Loucy (cell line): ENCODE measurements around the gene KLHL6.

Source experiments
- EZH2phosphoT487 ChIP-seq: fragments of 200-600 bp; IDR thresholded peaks from 2 replicates; pipeline ENCODE4 v1.6.1; 2018; ENCODE audit warnings: antibody characterized with exemption, mild to moderate bottlenecking, moderate library complexity, borderline replicate concordance
- TF ChIP-seq, protein P1 (sequence below): fragments of 200-600 bp; sonication (generic); conservative IDR thresholded peaks from 2 replicates; pipeline ENCODE4 v1.5.1; 2014; ENCODE audit warnings: mild to moderate bottlenecking, antibody characterized with exemption, low read length

DNA sequence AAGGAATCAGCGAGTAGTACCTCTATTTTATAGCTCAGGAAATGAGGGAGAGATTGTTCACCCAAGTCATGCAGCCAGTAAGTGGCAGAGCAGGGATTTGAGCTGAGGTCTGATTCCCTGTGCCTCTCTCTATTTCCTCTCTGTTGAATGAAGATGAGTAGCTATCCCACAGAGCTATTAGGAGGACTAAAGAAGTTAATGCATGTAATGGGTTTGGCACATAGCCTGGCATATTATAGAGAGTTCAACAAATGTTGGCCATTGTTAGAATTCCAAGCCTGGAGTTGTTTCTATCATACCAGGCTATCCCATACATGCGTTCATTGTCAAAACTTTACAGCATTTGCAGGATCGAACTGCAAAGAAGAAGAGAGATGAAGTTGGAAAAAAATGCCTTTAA is 21.8 kb upstream of the KLHL6 start:
- TF ChIP-seq, protein P1, sequence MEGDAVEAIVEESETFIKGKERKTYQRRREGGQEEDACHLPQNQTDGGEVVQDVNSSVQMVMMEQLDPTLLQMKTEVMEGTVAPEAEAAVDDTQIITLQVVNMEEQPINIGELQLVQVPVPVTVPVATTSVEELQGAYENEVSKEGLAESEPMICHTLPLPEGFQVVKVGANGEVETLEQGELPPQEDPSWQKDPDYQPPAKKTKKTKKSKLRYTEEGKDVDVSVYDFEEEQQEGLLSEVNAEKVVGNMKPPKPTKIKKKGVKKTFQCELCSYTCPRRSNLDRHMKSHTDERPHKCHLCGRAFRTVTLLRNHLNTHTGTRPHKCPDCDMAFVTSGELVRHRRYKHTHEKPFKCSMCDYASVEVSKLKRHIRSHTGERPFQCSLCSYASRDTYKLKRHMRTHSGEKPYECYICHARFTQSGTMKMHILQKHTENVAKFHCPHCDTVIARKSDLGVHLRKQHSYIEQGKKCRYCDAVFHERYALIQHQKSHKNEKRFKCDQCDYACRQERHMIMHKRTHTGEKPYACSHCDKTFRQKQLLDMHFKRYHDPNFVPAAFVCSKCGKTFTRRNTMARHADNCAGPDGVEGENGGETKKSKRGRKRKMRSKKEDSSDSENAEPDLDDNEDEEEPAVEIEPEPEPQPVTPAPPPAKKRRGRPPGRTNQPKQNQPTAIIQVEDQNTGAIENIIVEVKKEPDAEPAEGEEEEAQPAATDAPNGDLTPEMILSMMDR, result no peak
- no peak for TF ChIP-seq EZH2phosphoT487
